SK-N-SH (cell line): Measurements from ENCODE around the gene CDK5RAP1. TPM values are rescaled to one million over a fixed set of nuclear protein-coding genes. Genes with fewer than 3 reads are reported as not detected.

Source experiments
- CTCF ChIA-PET: fragments of 300-600, 350-600 bp; formaldehyde crosslinking; extraction: SDS; loops from one replicate; lab custom pipeline; 2021; lab: Yijun Ruan, JAX
- POLR2A ChIA-PET: fragments of 350-600 bp; sonication (Branson Sonifier 250); formaldehyde crosslinking; extraction: SDS; loops from one replicate; lab custom pipeline; 2020; ENCODE audit warnings: antibody characterized with exemption, inconsistent platforms; lab: Yijun Ruan, JAX
- DNase-seq: peaks from one replicate; pipeline ENCODE4 v3.0.0; 2012
- H2AFZ ChIP-seq: fragments of 200-600 bp; sonication (generic); 2 replicates; pipeline ENCODE4 v1.8.1; 2016; ENCODE audit warnings: antibody characterized with exemption, mild to moderate bottlenecking, low read depth
- H3F3A ChIP-seq: fragments of 200-600 bp; sonication (generic); replicated peaks from 2 replicates; pipeline ENCODE3; 2016; ENCODE audit warnings: antibody characterized with exemption, mild to moderate bottlenecking; ENCODE audit not compliant: insufficient read depth
- H3K27ac ChIP-seq, 2 experiments: fragments of 200-500 bp in 1 of 2; fragments of 200-600 bp in 1 of 2; sonication (Bioruptor generic) in 1 of 2; sonication (generic), shearing (Covaris generic) in 1 of 2; 2 replicates each; pipeline versions ENCODE4 v1.5.1 to v1.6.1; 2014 to 2016; ENCODE audit warnings: low read depth in 2 of 2, inconsistent platforms in 1 of 2, low read length in 1 of 2, mild to moderate bottlenecking in 1 of 2, mixed read lengths in 1 of 2
- H3K27me3 ChIP-seq: fragments of 200-600 bp; sonication (generic), shearing (Covaris generic); 2 replicates; pipeline ENCODE4 v1.6.1; 2016; ENCODE audit warnings: mixed run types; ENCODE audit not compliant: insufficient read depth
- H3K36me3 ChIP-seq, 2 experiments: fragments of 200-500 bp in 1 of 2; fragments of 200-600 bp in 1 of 2; sonication (Bioruptor generic) in 1 of 2; sonication (generic) in 1 of 2; replicated peaks in 1 of 2; 2 replicates each; pipeline versions ENCODE3 to v1.5.1; 2014 to 2016; ENCODE audit warnings: low read length in 1 of 2, mild to moderate bottlenecking in 1 of 2; ENCODE audit not compliant: insufficient read depth in 2 of 2, control insufficient read depth in 1 of 2
- H3K4me1 ChIP-seq, 2 experiments: fragments of 200-500 bp in 1 of 2; fragments of 200-600 bp in 1 of 2; sonication (Bioruptor generic) in 1 of 2; sonication (generic), shearing (Covaris generic) in 1 of 2; 2 replicates each; pipeline versions ENCODE4 v1.5.1 to v1.6.1; 2014 to 2016; ENCODE audit warnings: low read depth in 1 of 2, low read length in 1 of 2, mixed run types in 1 of 2; ENCODE audit not compliant: insufficient read depth in 2 of 2, control insufficient read depth in 1 of 2
- H3K4me2 ChIP-seq: fragments of 200-600 bp; sonication (generic), shearing (Covaris generic); 2 replicates; pipeline ENCODE4 v1.6.1; 2017; ENCODE audit warnings: mixed run types
- H3K4me3 ChIP-seq, 2 experiments: fragments of 200-500 bp in 1 of 2; fragments of 200-600 bp in 1 of 2; sonication (Bioruptor generic) in 1 of 2; sonication (generic), shearing (Covaris generic) in 1 of 2; 2 replicates each; pipeline versions ENCODE4 v1.5.1 to v1.8.1; 2014 to 2016; ENCODE audit warnings: low read depth in 2 of 2, inconsistent platforms in 1 of 2, low read length in 1 of 2, mild to moderate bottlenecking in 1 of 2, mixed read lengths in 1 of 2, moderate library complexity in 1 of 2
- H3K79me2 ChIP-seq: fragments of 200-600 bp; sonication (generic); 2 replicates; pipeline ENCODE4 v1.8.1; 2017; ENCODE audit warnings: mild to moderate bottlenecking; ENCODE audit not compliant: insufficient read depth
- H3K9ac ChIP-seq: fragments of 200-600 bp; sonication (generic); 2 replicates; pipeline ENCODE4 v1.6.1; 2017; ENCODE audit warnings: mixed run types
- H3K9me2 ChIP-seq: fragments of 200-600 bp; sonication (generic); 2 replicates; pipeline ENCODE4 v1.6.1; 2017; ENCODE audit warnings: mixed run types
- H3K9me3 ChIP-seq: fragments of 200-600 bp; sonication (generic); 2 replicates; pipeline ENCODE4 v1.6.1; 2017; ENCODE audit warnings: mixed run types, mild to moderate bottlenecking, moderate library complexity
- H4K20me1 ChIP-seq: fragments of 200-600 bp; sonication (generic); 2 replicates; pipeline ENCODE4 v1.6.1; 2017; ENCODE audit warnings: mild to moderate bottlenecking, mixed run types; ENCODE audit not compliant: insufficient read depth
- EP300 ChIP-seq, 2 experiments: IDR thresholded peaks; 2 replicates each; pipeline versions ENCODE4 v1.4.0 to v1.6.1; 2012; ENCODE audit warnings: borderline replicate concordance in 1 of 2, low read depth in 1 of 2, low read length in 1 of 2
- EZH2phosphoT487 ChIP-seq: fragments of 200-600 bp; sonication (generic); IDR thresholded peaks from 2 replicates; pipeline ENCODE4 v1.6.1; 2017; ENCODE audit warnings: low read depth, mixed run types, mild to moderate bottlenecking, antibody characterized with exemption, moderate library complexity, borderline replicate concordance
- FOSL2 ChIP-seq: IDR thresholded peaks from 2 replicates; pipeline ENCODE4 v1.4.0; 2012; ENCODE audit warnings: low read depth, mild to moderate bottlenecking, moderate library complexity, borderline replicate concordance
- FOXJ3 ChIP-seq: sonication (generic); formaldehyde crosslinking; IDR thresholded peaks from 2 replicates; pipeline ENCODE4 v1.5.1; 2020; ENCODE audit warnings: mild to moderate bottlenecking, missing genetic modification reagents
- FOXM1 ChIP-seq: IDR thresholded peaks from 2 replicates; pipeline ENCODE4 v1.4.0; 2012; ENCODE audit warnings: low read depth, mild to moderate bottlenecking
- GABPA ChIP-seq: IDR thresholded peaks from 2 replicates; pipeline ENCODE4 v1.4.0; 2012; ENCODE audit warnings: low read depth, mild to moderate bottlenecking
- NRF1 ChIP-seq: IDR thresholded peaks from 2 replicates; pipeline ENCODE4 v1.6.1; 2012; ENCODE audit warnings: low read depth, mild to moderate bottlenecking, low read length
- TEAD4 ChIP-seq: IDR thresholded peaks from 2 replicates; pipeline ENCODE4 v1.4.0; 2012; ENCODE audit warnings: mild to moderate bottlenecking, borderline replicate concordance; ENCODE audit not compliant: insufficient read depth
- YY1 ChIP-seq: IDR thresholded peaks from 2 replicates; pipeline ENCODE4 v1.4.0; 2012; ENCODE audit warnings: low read depth, mild to moderate bottlenecking
- WGBS: methylation state at CpG from one replicate; pipeline ENCODE4 v1.1.6; 2017; ENCODE audit warnings: low lambda C conversion rate; 5-methylcytosine and 5-hydroxymethylcytosine counted together
- polyA plus RNA-seq, 3 experiments: library from polyadenylated mRNA; depleted of rRNA; stranded (reverse); fragments of >200 nt; gene quantifications; 2 replicates each; pipeline ENCODE4 v1.2.3, GENCODE V29; 2012

Gene CDK5RAP1
- polyA plus RNA-seq, 1 of the 3 experiments (the other 2 are of a cell fraction): 30.5 TPM

DNA sequence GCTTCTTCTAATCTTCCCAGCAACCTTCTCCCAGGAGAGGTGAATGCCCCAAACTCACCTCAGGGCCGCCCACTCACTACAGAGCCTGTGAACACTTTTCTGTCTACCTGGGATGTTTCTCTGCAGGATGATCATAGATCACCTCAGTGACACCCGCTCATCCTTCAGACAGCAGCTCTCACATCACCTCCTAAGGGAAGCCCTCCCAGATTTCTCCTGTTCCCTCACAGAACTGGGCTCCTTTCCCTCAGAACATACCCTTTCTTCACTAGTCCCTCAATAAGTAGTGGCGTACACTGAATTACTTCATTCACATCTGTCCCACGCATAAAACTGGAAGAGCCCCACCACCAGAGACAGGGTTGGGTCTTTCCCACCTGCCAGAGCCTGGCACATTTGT is 57.8 kb downstream of the CDK5RAP1 start:
- H3K9me2 ChIP-seq: no peaks in the 10 kb centered on the region
- H4K20me1 ChIP-seq: no peaks in the 10 kb centered on the region
- no peaks in the 10 kb centered on the region for H3K36me3 ChIP-seq
- CTCF ChIA-PET: no interaction called here
- no peaks in the 10 kb centered on the region for H3F3A ChIP-seq
- H3K27ac ChIP-seq: no peak overlapping the region
- POLR2A ChIA-PET: no interaction called here
- no peaks in the 10 kb centered on the region for H3K4me1 ChIP-seq
- H3K4me2 ChIP-seq: no peak overlapping the region
- DNase-seq: no peak
- no peak overlapping the region for H2AFZ ChIP-seq
- 72% methylated on average over 4 of the region's 4 CpGs for WGBS
- no peaks in the 10 kb centered on the region for H3K9me3 ChIP-seq
- no peaks in the 10 kb centered on the region for H3K27me3 ChIP-seq
- TF ChIP-seq GABPA (no peak), EP300 (IDR thresholded peaks at IDR 0.05; ENCODE audit: borderline replicate concordance in 1 of 2, low read depth in 1 of 2, low read length in 1 of 2) (no peak), FOSL2 (no peak)
- no peak overlapping the region for H3K4me3 ChIP-seq
- no peaks in the 10 kb centered on the region for H3K79me2 ChIP-seq
- no peak overlapping the region for H3K9ac ChIP-seq

GRCh38 chr20:33339515-33340058 is 61.7 kb downstream of the CDK5RAP1 start:
- POLR2A ChIA-PET: no interaction called here

GRCh38 chr20:33338467-33339258 is 62.7 kb downstream of the CDK5RAP1 start:
- Histone ChIP-seq H3K27me3 (peaks cover 7% of the 10 kb centered on the region; the same call in 1 of the 2 replicates), H3K27ac (no peak overlapping the region), H3K4me3 (no peak overlapping the region), H3F3A (no peaks in the 10 kb centered on the region), H3K4me2 (no peak overlapping the region), H3K79me2 (no peaks in the 10 kb centered on the region), H2AFZ (no peak overlapping the region), H3K9me2 (no peaks in the 10 kb centered on the region), H3K9ac (no peak overlapping the region), H3K9me3 (no peaks in the 10 kb centered on the region), H4K20me1 (no peaks in the 10 kb centered on the region), H3K36me3 (no peaks in the 10 kb centered on the region), H3K4me1 (no peaks in the 10 kb centered on the region)
- whole genome bisulfite sequencing: 48% methylated on average over 5 of the region's 5 CpGs
- POLR2A ChIA-PET: no interaction called here
- CTCF ChIA-PET: no interaction called here
- TF ChIP-seq TEAD4: no peak
- TF ChIP-seq FOXJ3 (CRISPR knock-in tag): no peak
- no peak for TF ChIP-seq YY1
- no peak for TF ChIP-seq FOXM1
- TF ChIP-seq NRF1: no peak
- no peak for TF ChIP-seq EZH2phosphoT487
- TF ChIP-seq GABPA: no peak
- DNase-seq: no peak

More at GRCh38 chr20:33339515-33340058, 61.7 kb downstream of the CDK5RAP1 start:
- Histone ChIP-seq H3K4me3 (no peak overlapping the region), H3K4me1 (no peaks in the 10 kb centered on the region), H3K79me2 (no peaks in the 10 kb centered on the region), H3K27ac (no peak overlapping the region), H3K27me3 (no peaks in the 10 kb centered on the region), H2AFZ (no peak overlapping the region), H3K9ac (no peak overlapping the region), H3F3A (no peaks in the 10 kb centered on the region), H4K20me1 (no peaks in the 10 kb centered on the region), H3K4me2 (no peak overlapping the region), H3K36me3 (no peaks in the 10 kb centered on the region), H3K9me2 (no peaks in the 10 kb centered on the region), H3K9me3 (no peaks in the 10 kb centered on the region)
- TF ChIP-seq EP300 (IDR thresholded peaks at IDR 0.05; ENCODE audit: borderline replicate concordance in 1 of 2, low read depth in 1 of 2, low read length in 1 of 2): no peak
- CTCF ChIA-PET: no interaction called here
- 73% methylated on average over 8 of the region's 8 CpGs for WGBS
- DNase-seq: no peak
